Panc1 (cell line): ENCODE data around the gene ELMOD3. TPM values are rescaled to one million over a fixed set of nuclear protein-coding genes. Genes with fewer than 3 reads are reported as not detected.
"Not testable (repeated sequence)": the region's sequence is repeated elsewhere in the genome, so short reads cannot be mapped to it uniquely, and the experiment has no call there.

ENCODE experiments used
- ATAC-seq: fragments of 200-7000 bp; cut with Tn5 transposase; 2 replicates; pipeline ENCODE4 v1.9.1; 2020; ENCODE audit warnings: mild to moderate bottlenecking, moderate library complexity
- BruUV-seq: library from RNA; stranded (reverse); fragments of 400-500 nt; replicated peaks from 2 replicates; lab custom pipeline; 2021; lab: Mats Ljungman, UMichigan
- CTCF ChIA-PET: fragments of 300-600 bp; sonication (Branson Sonifier 250); formaldehyde crosslinking; loops from one replicate; lab custom pipeline; 2022; ENCODE audit warnings: antibody characterized with exemption; lab: Charles Lee
- POLR2A ChIA-PET: fragments of 300-600 bp; sonication (Branson Sonifier 250); formaldehyde crosslinking; loops from one replicate; lab custom pipeline; 2022; ENCODE audit warnings: antibody characterized with exemption; lab: Charles Lee
- DNase-seq: peaks from one replicate; pipeline ENCODE4 v3.0.0-alpha.2; 2010; ENCODE audit warnings: low read depth, low spot score
- H3K27ac ChIP-seq: 2 replicates; pipeline ENCODE4 v1.5.1; 2011; ENCODE audit warnings: mild to moderate bottlenecking, low read length, inconsistent platforms
- H3K27me3 ChIP-seq: fragments of 200-500 bp; sonication (Bioruptor generic); 2 replicates; pipeline ENCODE4 v1.6.0; 2014; ENCODE audit warnings: low read length, inconsistent platforms; ENCODE audit not compliant: control insufficient read depth, insufficient read depth
- H3K36me3 ChIP-seq: fragments of 200-500 bp; sonication (Bioruptor generic); 2 replicates; pipeline ENCODE4 v1.5.1; 2014; ENCODE audit warnings: inconsistent platforms, mild to moderate bottlenecking, low read length, moderate library complexity; ENCODE audit not compliant: control insufficient read depth, insufficient read depth
- H3K4me1 ChIP-seq: 2 replicates; pipeline ENCODE4 v1.5.1; 2011; ENCODE audit warnings: inconsistent platforms, mild to moderate bottlenecking, low read length, moderate library complexity; ENCODE audit not compliant: control insufficient read depth, insufficient read depth
- H3K4me3 ChIP-seq, 2 experiments: 2 replicates each; pipeline ENCODE4 v1.5.1; 2011 to 2012; ENCODE audit warnings: low read depth in 2 of 2, low read length in 2 of 2, mild to moderate bottlenecking in 2 of 2, inconsistent platforms in 1 of 2, moderate library complexity in 1 of 2
- H3K9me3 ChIP-seq: fragments of 200-500 bp; sonication (Bioruptor generic); 2 replicates; pipeline ENCODE4 v1.5.1; 2014; ENCODE audit warnings: low read depth, mild to moderate bottlenecking, inconsistent platforms, low read length, moderate library complexity; ENCODE audit not compliant: control insufficient read depth, insufficient read depth
- CTCF ChIP-seq: fragments of 450-650 bp; IDR thresholded peaks from 2 replicates; pipeline ENCODE4 v1.5.1; 2017; ENCODE audit warnings: mild to moderate bottlenecking
- POLR2AphosphoS5 ChIP-seq: IDR thresholded peaks from 2 replicates; pipeline ENCODE4 v1.6.1; 2012; ENCODE audit warnings: mild to moderate bottlenecking, low read depth, low read length, moderate library complexity
- SIN3A ChIP-seq: IDR thresholded peaks from 2 replicates; pipeline ENCODE4 v1.6.1; 2012; ENCODE audit warnings: low read depth, mild to moderate bottlenecking, low read length, moderate library complexity, borderline replicate concordance; ENCODE audit not compliant: insufficient read depth
- TCF7L2 ChIP-seq: IDR thresholded peaks from 2 replicates; pipeline ENCODE4 v1.6.1; 2011; ENCODE audit warnings: mild to moderate bottlenecking, low read depth, low read length, inconsistent platforms
- in situ Hi-C: cut with HindIII; loops from 2 replicates; pipeline ENCODE4 v1.10.0; 2016; ENCODE audit warnings: low sequenced_read_pairs, low pct_unique_long_range_greater_than_20kb
- intact Hi-C: fragments of 100-400 bp; cut with micrococcal nuclease; formaldehyde crosslinking; loops from one replicate; pipeline ENCODE4 v1.10.0; 2022; ENCODE audit not compliant: unreplicated experiment
- total RNA-seq: library from RNA; stranded (reverse); gene quantifications from one replicate; pipeline ENCODE4 v1.2.1, GENCODE V29; 2021; ENCODE audit not compliant: unreplicated experiment
- TF ChIP-seq, protein P1 (sequence below), 2 experiments: IDR thresholded peaks; 2 replicates each; pipeline ENCODE4 v1.6.1; 2011 to 2012; ENCODE audit warnings: low read depth in 2 of 2, control low read depth in 1 of 2, low read length in 1 of 2, mild to moderate bottlenecking in 1 of 2, moderate library complexity in 1 of 2; ENCODE audit not compliant: insufficient read depth in 1 of 2

The ELMOD3 gene
- total RNA-seq, 1 experiment from 2014 or later, result 14.8 TPM

- DNase-seq (no peak), ATAC-seq (no peak)
- Histone ChIP-seq H3K27ac (no peak overlapping the region), H3K4me3 (no peak overlapping the region), H3K27me3 (no peaks in the 10 kb centered on the region), H3K36me3 (peaks cover 5% of the 10 kb centered on the region; the same call in 1 of the 2 replicates), H3K4me1 (0 out of 2 replicates have a peak, but pooled peaks cover 4% of the 10 kb centered on the region), H3K9me3 (no peaks in the 10 kb centered on the region)
- no TSS peak for BruUV-seq
- TF ChIP-seq TCF7L2 (no peak), SIN3A (no peak), POLR2AphosphoS5 (no peak), CTCF (no peak)
- TF ChIP-seq, protein P1, sequence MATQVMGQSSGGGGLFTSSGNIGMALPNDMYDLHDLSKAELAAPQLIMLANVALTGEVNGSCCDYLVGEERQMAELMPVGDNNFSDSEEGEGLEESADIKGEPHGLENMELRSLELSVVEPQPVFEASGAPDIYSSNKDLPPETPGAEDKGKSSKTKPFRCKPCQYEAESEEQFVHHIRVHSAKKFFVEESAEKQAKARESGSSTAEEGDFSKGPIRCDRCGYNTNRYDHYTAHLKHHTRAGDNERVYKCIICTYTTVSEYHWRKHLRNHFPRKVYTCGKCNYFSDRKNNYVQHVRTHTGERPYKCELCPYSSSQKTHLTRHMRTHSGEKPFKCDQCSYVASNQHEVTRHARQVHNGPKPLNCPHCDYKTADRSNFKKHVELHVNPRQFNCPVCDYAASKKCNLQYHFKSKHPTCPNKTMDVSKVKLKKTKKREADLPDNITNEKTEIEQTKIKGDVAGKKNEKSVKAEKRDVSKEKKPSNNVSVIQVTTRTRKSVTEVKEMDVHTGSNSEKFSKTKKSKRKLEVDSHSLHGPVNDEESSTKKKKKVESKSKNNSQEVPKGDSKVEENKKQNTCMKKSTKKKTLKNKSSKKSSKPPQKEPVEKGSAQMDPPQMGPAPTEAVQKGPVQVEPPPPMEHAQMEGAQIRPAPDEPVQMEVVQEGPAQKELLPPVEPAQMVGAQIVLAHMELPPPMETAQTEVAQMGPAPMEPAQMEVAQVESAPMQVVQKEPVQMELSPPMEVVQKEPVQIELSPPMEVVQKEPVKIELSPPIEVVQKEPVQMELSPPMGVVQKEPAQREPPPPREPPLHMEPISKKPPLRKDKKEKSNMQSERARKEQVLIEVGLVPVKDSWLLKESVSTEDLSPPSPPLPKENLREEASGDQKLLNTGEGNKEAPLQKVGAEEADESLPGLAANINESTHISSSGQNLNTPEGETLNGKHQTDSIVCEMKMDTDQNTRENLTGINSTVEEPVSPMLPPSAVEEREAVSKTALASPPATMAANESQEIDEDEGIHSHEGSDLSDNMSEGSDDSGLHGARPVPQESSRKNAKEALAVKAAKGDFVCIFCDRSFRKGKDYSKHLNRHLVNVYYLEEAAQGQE (IDR thresholded peaks at IDR 0.05; ENCODE audit: insufficient read depth in 1 of 2, low read depth in 2 of 2, low read length in 1 of 2), result no peak
- POLR2A ChIA-PET, result no interaction called here
- CTCF ChIA-PET, result no interaction called here
- intact Hi-C loops (no loop called here), in situ Hi-C loops (no loop called here)
Measured at GRCh38 chr2:85356186-85356585, 1.6 kb downstream of the ELMOD3 start.

GRCh38 chr2:85357736-85358135, 3.2 kb downstream of the ELMOD3 start:
- ATAC-seq (no peak), DNase-seq (no peak)
- H3K36me3 ChIP-seq, result peaks cover 5% of the 10 kb centered on the region; the same call in 1 of the 2 replicates
- no peak overlapping the region for H3K4me3 ChIP-seq
- BruUV-seq, result no TSS peak
- H3K4me1 ChIP-seq, result 0 out of 2 replicates have a peak, but pooled peaks cover 4% of the 10 kb centered on the region
- no peaks in the 10 kb centered on the region for H3K9me3 ChIP-seq
- POLR2A ChIA-PET, result no interaction called here
- CTCF ChIA-PET, result interaction anchor here (0.7 kb wide), 1 partner anchor 8 kb away, joined by 3 read pairs; no protein-coding TSS in a partner anchor
- no peak for TF ChIP-seq POLR2AphosphoS5
- TF ChIP-seq TCF7L2, result no peak
- TF ChIP-seq, protein P1 (IDR thresholded peaks at IDR 0.05; ENCODE audit: insufficient read depth in 1 of 2, low read depth in 2 of 2, low read length in 1 of 2), result no peak
- no peak for TF ChIP-seq CTCF
- TF ChIP-seq SIN3A, result no peak
- no peaks in the 10 kb centered on the region for H3K27me3 ChIP-seq
- in situ Hi-C loops (no loop called here), intact Hi-C loops (no loop called here)
- H3K27ac ChIP-seq, result no peak overlapping the region

GRCh38 chr2:85362653-85363387, 8.3 kb downstream of the ELMOD3 start:
- BruUV-seq, H3K9me3 ChIP-seq, H3K4me3 ChIP-seq, POLR2A ChIA-PET, H3K36me3 ChIP-seq, intact Hi-C loops, CTCF ChIA-PET, DNase-seq, in situ Hi-C loops, H3K27me3 ChIP-seq, ATAC-seq, H3K27ac ChIP-seq, H3K4me1 ChIP-seq: not testable (repeated sequence)
